GM21447 (cell line): ENCODE results near the gene CCNL1.
"Not testable (repeated sequence)": the region's sequence is repeated elsewhere in the genome, so short reads cannot be mapped to it uniquely, and the experiment has no call there.

Source experiments
- ATAC-seq: cut with Tn5 transposase; IDR thresholded peaks from one replicate; pipeline ENCODE4 v1.9.1; 2021; ENCODE audit not compliant: unreplicated experiment

CCNL1 gene

DNA sequence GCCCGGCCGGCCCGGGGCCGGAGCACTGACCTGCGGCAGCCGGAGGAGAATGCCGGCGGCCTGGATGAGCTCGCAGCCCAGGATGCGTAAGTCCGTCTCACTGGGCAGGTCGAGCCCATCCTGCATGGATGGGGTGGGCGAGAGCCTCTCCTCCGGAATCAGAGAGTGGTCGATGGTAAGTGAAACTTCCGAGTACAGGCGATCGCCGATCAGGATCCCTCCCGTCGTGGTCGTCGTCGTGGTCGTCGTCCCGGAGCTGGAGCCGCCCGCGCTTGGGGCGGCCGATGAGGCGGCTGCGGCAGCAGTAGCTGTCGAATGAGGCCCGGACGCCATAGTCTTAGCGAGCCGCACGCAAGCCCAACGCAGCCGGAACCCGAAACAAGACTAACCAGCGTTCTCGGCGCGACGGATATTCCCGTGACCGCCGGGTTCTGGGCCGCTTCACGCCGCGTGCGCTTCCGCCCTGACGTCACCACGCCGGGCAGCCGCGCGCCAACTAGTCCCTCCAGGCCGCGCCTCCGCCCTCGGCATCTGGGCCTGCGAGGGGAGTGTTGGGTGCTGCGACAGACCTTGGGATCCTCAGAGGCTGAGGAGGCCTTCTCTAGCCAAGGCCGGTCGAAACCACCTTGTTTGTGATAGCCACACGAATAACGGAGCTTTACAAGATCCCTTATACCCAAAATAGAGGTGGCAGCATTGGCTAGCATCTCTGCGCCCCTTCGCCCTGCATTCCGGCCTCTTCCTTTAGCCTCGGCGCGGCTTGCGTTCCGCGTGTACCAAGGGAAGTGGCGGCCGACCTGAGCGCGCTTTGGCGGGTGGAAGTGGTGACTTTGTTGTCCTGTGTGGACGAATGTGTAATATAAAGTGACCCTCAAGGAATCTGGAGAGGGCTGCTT lies at the start of gene CCNL1:
Gene CCNL1 (minus strand): TSS at position 386 of the 896 bp plus-strand sequence. CDS start 53 bp downstream, at position 333.
- peak; percentile 79 for ATAC-seq

DNA sequence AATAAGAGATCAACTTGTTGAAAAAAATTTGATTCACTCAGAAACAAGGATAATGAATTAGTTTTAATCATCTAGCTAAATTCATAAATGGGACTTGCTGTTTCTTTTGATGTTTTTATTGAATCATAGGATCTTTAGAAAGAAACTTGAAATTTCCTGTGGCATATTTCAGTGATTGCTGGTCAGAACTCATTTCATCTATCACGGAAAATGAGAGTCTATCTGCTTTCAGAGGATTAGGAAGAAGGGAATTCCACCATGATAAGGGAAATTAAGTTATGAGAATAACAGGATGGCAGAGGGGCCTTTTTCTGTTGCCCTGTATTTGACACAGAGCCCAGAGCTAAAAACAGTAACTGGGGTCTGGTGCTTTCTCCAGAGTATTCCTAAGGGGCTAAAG lies 44.9 kb upstream of the CCNL1 start:
- no peak for ATAC-seq

DNA sequence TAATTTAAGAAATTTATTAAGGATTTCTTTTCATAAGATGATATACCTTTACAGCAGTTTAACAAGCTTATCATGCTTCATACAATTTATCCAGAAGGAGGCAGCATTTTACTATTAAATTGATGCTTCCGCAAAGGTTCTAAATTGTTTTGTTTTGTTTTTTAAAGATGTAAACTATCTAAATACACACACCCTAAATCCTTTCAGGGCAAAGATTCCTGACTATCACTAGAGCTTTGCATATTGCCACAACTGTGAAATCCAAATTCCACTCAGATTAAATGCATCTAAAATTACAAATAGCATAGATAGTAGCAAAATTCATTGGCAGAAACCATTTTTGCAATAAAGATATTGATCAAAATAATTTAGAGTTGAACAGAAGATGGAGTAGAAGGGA lies 44.5 kb upstream of the CCNL1 start:
- ATAC-seq: no peak

DNA sequence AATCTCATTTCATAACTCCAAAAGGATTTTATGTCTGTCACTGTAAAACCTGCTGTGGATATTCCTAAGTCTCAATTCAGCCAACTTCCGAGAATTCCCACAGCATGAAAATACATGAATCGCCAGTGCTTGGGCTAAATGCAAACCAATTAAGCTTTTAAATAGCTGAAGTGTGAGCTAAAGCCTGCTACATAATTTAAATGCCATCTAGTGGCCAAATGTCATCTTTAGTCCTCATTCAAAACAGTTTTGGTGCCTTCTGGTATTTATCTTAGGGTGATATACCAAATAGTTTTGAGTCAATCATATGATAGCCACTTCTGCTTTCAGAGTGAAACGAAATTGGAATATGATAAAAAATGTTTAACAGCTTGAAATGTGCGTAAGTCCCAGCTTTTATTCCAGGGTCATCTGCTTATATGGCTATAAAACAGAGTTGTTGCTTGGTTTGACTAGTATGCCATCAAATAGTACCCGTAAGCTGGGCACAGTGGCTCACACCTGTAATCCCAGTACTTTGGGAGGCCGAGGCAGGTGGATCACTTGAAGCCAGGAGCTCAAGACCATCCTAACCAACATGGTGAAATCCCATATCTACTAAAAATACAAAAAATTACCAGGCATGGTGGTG lies 41.8 kb upstream of the CCNL1 start:
- ATAC-seq: peak; percentile 63

DNA sequence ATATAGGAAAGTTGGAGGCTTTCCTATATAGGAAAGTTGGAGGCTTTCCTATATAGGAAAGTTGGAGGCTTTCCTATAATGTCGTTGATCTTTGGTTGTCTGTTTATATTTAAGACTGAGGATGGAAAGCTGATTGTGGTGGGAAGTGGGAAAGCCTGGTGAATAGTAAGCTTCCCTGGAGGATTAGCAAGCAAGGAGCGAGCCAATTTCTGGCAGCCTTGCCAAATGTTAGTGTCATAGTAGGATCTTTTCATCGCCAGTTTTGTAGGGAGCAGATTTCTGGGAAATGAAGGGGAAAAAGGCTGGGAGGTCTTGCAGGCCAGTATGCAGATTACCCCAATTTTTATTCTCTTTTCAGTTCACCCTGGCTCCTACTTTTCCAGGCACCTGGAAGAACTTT lies 39.9 kb upstream of the CCNL1 start:
- no peak for ATAC-seq

DNA sequence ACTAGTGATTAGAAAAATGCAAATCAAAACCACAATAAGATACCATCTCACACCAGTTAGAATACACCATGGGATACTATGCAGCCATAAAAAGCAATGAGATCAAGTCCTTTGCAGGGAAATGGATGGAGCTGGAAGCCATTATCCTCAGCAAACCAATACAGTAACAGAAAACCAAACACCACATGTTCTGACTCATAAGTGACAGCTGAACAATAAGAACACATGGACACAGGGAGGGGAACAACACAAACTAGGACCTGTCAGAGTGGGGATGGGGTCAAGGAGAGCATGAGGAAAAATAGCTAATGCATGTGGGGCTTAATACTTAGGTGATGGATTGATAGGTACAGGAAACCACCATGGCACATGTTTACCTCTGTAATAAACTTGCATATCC lies 36.0 kb upstream of the CCNL1 start:
- ATAC-seq: no peak

DNA sequence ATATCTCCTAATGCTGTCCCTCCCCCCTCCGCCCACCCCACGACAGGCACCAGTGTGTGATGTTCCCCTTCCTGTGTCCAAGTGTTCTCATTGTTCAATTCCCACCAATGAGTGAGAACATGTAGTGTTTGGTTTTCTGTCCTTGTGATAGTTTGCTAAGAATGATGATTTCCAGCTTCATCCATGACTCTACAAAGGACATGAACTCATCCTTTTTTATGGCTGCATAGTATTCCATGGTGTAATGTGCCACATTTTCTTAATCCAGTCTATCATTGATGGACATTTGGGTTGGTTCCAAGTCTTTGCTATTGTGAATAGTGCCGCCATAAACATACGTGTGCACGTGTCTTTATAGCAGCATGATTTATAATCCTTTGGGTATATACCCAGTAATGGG lies 31.2 kb upstream of the CCNL1 start:
- ATAC-seq: not testable (repeated sequence)

DNA sequence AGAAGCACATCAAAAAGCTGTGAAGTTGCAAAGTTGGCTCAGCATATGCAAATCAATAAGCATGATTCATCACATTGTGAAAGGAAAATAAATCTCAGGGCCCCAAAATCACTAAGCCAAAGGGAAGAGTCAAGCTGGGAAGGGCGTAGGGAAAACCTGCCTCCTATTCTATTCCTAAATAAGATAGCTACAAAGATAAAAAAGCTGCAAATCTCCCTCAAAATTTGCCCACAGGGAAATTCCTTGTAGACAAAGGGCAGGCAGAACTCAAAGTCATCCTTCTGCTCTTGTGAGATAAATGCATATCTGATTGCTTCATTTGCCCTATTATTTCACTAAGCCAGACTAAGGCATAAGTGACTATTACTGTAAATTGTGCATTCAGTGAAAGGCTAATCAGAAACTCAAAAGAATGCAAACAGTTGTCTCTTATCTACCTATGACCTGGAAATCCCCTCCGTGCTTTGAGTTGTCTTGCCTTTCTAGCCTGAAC lies 30.5 kb upstream of the CCNL1 start:
- ATAC-seq: no peak

DNA sequence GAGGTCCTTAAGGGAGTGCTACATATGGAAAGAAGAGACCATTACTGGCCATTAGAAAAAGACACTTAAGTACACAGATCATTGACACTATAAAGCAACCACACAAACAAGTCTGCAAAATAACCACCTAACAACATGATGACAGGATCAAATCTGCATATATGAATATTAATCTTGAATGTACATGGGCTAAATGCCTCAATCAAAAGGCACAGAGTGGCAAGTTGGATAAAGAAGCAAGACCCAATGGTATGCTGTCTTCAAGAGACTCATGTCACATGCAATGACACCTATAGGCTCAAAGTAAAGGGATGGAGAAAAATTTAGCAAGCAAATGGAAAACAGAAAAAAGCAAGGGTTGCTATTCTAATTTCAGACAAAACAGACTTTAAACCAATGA lies 28.4 kb upstream of the CCNL1 start:
- no peak for ATAC-seq

DNA sequence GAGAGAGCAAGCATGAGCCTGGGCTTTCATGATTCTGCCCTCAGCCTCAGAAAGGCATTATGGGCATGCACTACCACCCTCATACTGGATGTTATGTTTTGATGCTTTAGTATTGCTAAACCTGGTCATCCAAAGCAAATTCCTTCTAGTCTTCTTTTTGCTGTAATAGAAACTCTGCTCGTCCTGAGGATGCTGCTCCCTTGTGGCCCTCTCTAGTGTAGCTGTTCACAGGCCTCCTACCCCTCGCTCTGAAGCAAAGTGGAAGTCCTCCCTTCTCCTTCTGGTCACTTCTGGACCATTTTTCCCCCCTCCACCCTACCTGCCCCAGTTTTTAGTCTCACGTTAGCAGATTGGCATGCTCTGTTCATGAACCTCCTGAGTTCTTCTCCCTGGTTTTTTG lies 22.9 kb upstream of the CCNL1 start:
- ATAC-seq: no peak

DNA sequence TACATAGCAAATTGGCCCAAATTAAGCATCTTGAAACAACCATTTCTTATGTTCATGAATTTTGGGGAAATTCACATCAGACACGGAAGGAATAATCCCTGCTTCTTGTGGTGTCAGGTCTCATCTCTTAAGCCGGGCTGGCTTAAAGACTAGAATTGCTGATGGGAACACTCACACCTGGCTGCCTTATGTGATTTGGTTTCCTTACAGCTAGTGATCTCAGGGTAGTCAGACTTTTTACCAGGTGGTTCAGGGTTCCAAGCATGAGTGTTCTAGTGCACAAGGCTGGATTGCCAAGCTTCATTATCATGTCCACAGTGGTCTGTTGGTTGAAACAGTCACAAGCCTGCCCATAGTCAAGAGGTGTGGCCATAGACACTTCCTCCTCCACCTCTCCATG lies 20.3 kb upstream of the CCNL1 start:
- ATAC-seq: no peak

DNA sequence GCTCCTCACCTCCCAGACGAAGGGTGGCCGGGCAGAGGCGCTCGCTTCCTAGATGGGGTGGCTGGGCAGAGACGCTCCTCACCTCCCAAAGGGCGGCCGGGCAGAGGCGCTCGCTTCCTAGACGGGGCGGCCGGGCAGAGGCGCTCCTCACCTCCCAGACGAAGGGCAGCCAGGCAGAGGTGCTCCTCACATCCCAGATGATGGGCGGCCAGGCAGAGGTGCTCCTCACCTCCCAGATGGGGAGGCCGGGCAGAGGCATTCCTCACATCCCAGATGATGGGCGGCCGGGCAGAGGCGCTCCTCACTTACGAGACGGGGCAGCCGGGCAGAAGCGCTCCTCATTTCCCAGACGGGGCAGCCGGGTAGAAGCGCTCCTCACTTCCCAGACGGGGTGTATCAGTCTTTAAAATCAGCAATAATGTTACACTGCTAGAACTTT lies 19.4 kb upstream of the CCNL1 start:
- ATAC-seq: no peak

DNA sequence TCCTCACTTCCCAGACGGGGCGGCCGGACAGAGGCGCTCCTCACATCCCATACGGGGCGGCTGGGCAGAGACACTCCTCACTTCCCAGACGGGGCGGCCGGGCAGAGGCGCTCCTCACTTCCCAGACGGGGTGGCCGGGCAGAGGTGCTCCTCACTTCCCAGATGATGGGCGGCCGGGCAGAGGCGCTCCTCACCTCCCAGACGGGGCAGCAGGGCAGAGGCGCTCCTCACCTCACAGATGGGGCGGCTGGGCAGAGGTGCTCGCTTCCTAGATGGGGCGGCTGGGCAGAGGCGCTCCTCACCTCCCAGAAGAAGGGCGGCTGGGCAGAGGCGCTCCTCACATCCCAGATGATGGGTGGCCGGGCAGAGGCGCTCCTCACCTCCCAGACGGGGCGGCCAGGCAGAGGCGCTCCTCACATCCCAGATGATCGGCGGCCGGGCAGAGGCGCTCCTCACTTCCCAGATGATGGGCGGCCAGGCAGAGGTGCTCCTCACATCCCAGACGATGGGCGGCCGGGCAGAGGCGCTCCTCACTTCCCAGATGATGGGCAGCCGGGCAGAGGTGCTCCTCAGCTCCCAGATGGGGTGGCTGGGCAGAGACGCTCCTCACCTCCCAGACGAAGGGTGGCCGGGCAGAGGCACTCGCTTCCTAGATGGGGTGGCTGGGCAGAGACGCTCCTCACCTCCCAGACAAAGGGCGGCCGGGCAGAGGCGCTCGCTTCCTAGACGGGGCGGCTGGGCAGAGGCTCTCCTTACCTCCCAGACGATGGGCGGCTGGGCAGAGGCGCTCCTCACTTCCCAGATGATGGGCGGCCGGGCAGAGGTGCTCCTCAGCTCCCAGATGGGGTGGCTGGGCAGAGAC lies 18.8 kb upstream of the CCNL1 start:
- ATAC-seq: not testable (repeated sequence)

DNA sequence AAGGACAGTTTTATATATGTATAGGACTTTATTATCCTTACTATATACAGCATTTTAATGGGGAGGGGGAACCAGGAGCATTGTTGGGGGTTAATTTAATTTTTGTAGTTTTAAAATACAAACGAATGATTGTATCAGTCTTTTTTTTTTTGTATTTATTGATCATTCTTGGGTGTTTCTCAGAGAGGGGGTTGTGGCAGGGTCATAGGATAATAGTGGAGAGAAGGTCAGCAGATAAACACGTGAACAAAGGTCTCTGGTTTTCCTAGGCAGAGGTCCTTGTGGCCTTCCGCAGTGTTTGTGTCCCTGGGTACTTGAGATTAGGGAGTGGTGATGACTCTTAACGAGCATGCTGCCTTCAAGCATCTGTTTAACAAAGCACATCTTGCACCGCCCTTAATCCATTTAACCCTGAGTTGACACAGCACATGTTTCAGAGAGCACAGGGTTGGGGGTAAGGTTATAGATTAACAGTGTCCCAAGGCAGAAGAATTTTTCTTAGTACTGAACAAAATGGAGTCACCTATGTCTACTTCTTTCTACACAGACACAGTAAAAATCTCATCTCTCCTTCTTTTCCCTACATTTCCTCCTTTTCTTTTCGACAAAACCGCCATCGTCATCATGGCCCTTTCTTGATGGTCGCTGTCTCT lies 18.0 kb upstream of the CCNL1 start:
- not testable (repeated sequence) for ATAC-seq

DNA sequence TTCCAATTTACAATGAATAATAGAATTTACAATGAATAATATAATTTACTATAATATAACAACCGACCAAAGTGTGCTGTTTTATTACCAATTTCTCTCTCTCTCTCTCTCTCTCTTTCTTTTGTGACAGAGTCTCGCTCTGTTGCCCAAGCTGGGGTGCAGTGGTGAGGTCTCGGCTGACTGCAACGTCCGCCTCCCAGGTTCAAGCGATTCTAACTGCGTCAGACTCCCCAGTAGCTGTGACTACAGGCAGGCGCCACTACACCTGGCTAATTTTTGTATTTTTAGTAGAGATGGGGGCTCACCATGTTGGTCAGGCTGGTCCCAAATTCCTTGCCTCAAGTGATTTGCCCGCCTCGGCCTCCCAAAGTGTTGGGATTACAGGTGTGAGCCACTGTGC lies 17.0 kb upstream of the CCNL1 start:
- ATAC-seq: no peak

DNA sequence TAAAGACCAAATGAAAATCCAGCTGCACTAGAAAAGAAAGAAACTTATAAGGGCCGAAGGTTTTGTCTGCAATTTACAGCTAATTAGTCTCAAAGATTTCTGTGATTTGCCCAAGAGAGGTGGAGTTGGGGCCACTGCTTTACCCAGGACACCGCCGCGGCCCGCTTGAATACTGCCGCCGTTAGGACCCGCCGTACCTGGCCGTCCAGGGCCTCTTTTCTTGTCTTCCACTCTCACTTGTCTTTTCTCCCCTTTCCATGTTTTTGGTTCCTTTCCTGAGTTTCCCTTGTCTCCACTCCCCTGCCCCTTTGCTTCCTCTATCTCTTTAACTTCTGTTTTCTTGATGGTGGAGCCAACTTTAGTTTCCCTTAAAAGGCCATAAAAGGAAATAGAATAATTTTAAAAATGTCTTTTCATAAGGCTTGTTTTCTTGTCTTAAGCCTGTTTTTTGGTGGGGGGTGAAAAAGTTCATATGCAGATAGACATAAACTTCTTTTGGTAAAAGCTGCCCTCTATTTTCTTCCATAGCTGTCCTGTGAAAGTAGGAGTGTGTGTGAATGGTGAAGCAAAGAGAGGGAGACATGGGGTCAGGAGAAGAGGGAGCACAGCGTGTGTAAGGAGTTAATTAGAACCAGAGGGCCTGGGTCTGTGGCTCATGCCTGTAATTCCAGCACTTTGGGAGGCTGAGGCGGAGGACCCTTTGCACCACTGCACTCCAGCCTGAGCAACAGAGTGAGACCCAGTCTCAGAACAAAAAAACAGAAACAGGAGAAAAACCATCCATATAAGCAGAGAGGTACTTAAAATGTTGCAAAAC lies 16.0 kb upstream of the CCNL1 start:
- no peak for ATAC-seq

DNA sequence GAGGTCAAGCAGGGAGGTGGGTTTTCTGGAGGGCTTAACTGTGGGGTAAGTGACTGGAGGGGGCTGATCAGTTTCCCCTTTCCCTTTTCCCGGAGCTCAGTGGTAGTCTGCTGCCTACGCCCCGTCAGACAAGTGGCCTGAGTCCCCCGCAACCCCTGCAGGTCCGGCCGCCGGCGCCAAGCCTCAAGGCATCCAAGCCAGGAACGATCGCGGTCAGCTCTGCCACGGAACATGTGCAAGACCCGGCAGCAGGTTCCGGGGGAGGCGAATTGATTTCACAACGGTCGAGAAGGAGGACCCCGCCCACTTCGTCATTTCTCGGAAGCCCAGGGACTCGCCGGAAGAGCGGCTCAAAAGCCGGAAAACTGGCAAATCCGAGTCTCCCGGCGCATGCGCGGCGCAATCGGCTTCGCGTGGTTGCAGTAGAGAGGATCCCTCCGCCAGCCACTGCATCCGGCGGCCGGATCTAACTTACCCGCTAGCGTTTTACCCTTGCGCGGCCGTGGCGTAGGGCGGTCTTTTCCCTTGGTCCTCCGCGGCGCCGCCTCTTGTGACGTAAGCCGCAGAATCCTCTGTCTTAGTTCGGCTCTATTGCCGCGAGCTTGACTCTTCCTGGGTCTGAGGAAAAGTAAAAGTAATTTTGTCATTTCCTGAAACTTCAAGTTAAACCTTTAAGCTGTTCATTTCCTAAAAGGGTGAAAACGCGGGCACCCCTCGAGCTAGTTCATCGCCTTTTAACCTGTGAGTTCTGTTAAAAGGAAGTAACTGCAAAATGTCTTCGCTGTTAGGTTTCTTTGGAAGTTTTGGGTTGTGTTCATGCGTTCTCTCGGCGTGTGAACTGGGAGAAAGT lies 14.9 kb upstream of the CCNL1 start:
- ATAC-seq: peak; percentile 94

DNA sequence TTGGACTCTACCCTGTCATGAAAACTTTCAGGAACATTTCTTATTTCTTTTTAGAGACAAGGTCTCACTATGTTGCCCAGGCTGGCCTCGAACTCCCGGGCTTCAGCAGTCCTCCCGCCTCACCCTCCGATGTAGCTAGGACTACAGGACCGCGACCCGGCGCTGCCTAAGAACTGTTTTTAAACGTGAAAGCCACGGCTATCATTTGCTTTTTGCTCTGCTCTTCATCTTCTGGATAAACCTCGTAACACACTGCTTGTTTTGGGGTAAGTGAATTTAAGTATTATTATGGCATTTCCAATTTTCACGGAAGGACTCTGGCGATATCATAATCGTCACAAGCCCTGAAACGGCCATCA lies 14.3 kb upstream of the CCNL1 start:
- ATAC-seq: peak; percentile 1

DNA sequence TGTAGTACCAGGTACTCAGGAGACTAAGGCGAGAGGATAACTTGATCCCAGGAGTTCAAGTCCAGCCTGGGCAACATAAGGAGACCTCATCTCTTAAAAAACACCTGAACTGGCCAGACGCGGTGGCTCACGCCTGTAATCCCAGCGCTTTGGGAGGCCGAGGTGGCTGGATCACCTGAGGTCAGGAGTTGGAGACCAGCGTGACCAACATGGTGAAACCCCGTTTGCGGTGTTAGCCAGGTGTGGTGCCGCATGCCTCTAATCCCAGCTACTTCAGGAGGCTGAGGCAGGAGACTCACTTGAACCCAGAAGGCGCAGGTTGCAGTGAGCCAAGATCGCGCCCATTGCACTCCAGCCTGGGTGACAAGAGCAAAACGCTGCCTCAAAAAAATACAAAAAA lies 13.4 kb upstream of the CCNL1 start:
- ATAC-seq: not testable (repeated sequence)
